Germinal center (tissue), 1 donor: ENCODE results near the gene PLA2G6.

Experiments used
- DNase-seq: peaks from one replicate; pipeline ENCODE4 v3.0.0; 2012; ENCODE audit warnings: mixed read lengths, low spot score

Gene PLA2G6

GRCh38 chr22:38181453-38182200 is at the start of gene PLA2G6:
TSS of gene PLA2G6 (minus strand) at chr22:38181830. CDS start at chr22:38169426, 12,404 bp downstream.
- peak; percentile 99 for DNase-seq

GRCh38 chr22:38230916-38231315 is 49.3 kb upstream of the PLA2G6 start:
- no peak for DNase-seq

- no peak for DNase-seq
Measured at GRCh38 chr22:38230108-38230825, 48.6 kb upstream of the PLA2G6 start.

GRCh38 chr22:38228873-38229740 is 47.5 kb upstream of the PLA2G6 start:
- DNase-seq = no peak

GRCh38 chr22:38228326-38228872 is 46.8 kb upstream of the PLA2G6 start:
- no peak for DNase-seq

GRCh38 chr22:38226853-38227649 is 45.4 kb upstream of the PLA2G6 start:
- no peak for DNase-seq

- DNase-seq = no peak
Measured at GRCh38 chr22:38223289-38223960, 41.8 kb upstream of the PLA2G6 start.

GRCh38 chr22:38222797-38223119 is 41.1 kb upstream of the PLA2G6 start:
- DNase-seq = no peak

- no peak for DNase-seq
Measured at GRCh38 chr22:38221908-38222796, 40.5 kb upstream of the PLA2G6 start.

- DNase-seq = no peak
Measured at GRCh38 chr22:38221407-38221806, 39.8 kb upstream of the PLA2G6 start.

GRCh38 chr22:38220653-38221386 is 39.2 kb upstream of the PLA2G6 start:
- DNase-seq = no peak

- DNase-seq = no peak
Measured at GRCh38 chr22:38220163-38220562, 38.5 kb upstream of the PLA2G6 start.

- DNase-seq = no peak
Measured at GRCh38 chr22:38219632-38220031, 38.0 kb upstream of the PLA2G6 start.

GRCh38 chr22:38218661-38219622 is 37.3 kb upstream of the PLA2G6 start:
- DNase-seq = no peak

- DNase-seq = no peak
Measured at GRCh38 chr22:38215156-38216038, 33.8 kb upstream of the PLA2G6 start.

GRCh38 chr22:38214302-38215056 is 32.8 kb upstream of the PLA2G6 start:
- peak; percentile 85 for DNase-seq
